Hepatocyte (in vitro differentiated cells): ENCODE data around the gene HMCN1.

ENCODE experiments used
- EZH2 ChIP-seq: fragments of 200-600 bp; sonication (generic); IDR thresholded peaks from 2 replicates; pipeline ENCODE4 v1.6.1; 2016; ENCODE audit warnings: antibody characterized with exemption, mild to moderate bottlenecking, borderline replicate concordance
- TF ChIP-seq, protein P1 (sequence below): fragments of 200-600 bp; sonication (generic); IDR thresholded peaks from 2 replicates; pipeline ENCODE4 v1.5.1; 2016; ENCODE audit warnings: antibody characterized with exemption, mild to moderate bottlenecking; ENCODE audit not compliant: poor library complexity

DNA sequence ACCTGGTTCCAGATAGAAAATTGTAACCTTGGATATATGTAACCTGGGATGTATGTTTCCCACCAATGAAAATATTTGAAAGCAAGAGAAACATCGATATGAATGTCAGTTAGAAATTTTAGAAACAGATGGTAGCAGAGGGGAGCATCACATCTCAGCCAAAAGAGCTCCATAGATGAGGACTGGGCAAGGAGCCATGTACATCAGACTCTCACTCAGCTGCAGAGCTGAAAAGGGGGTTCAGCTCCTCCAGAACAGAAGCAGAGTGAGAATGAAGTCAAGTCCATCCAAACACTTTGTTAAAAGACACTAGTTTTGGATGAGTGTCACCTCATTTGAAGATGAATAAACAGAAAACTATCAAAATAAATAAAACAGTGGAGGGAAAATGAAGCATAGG, 202.4 kb downstream of the HMCN1 start:
- TF ChIP-seq, protein P1, sequence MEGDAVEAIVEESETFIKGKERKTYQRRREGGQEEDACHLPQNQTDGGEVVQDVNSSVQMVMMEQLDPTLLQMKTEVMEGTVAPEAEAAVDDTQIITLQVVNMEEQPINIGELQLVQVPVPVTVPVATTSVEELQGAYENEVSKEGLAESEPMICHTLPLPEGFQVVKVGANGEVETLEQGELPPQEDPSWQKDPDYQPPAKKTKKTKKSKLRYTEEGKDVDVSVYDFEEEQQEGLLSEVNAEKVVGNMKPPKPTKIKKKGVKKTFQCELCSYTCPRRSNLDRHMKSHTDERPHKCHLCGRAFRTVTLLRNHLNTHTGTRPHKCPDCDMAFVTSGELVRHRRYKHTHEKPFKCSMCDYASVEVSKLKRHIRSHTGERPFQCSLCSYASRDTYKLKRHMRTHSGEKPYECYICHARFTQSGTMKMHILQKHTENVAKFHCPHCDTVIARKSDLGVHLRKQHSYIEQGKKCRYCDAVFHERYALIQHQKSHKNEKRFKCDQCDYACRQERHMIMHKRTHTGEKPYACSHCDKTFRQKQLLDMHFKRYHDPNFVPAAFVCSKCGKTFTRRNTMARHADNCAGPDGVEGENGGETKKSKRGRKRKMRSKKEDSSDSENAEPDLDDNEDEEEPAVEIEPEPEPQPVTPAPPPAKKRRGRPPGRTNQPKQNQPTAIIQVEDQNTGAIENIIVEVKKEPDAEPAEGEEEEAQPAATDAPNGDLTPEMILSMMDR, result no peak
- TF ChIP-seq EZH2, result no peak
